ENCODE results near the gene STMN3.

Gene STMN3

DNA sequence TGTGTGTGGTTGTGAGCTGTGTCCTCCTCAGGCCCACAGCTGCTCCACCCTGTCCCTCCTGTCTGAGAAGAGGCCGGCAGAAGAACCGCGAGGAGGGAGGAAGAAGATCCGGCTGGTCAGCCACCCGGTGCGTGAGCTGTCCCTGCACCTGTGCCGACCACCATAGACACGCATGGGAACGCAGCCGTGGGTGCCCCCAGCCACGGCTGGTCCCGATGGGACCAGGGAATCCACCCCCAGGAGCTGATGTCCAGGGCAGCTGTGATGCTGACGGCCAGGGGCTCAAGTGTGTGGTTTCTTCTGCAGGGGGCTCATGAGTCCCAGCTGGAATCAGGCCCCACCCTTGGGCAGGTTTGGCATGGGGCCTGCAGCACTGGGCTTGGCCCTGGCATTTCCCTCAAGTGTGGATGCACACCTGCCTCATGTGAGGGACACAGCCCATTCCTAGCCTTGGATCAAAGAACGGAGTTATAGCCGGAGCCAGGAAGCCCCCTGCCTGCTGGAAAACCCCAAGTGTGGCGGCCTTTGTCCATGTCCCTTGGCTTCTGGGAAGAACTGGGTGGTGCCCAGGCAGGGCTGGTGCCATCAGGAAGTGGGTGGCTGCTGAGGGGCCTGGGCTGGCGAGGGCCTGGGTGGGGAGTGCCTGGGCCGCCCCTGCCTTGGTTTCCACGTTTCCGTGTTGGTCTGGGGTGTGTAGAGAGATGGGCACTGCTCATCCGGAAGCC, 38.6 kb upstream of the STMN3 start:
- Histone ChIP-seq H3K4me3 (ENCODE audit: severe bottlenecking) (no peak overlapping the region), H3K36me3 (ENCODE audit: low read depth) (peaks cover 21% of the 10 kb centered on the region), H3K27ac (ENCODE audit: poor library complexity, severe bottlenecking) (peak overlapping the region; percentile 42), H3K9me3 (ENCODE audit: severe bottlenecking) (no peaks in the 10 kb centered on the region), H3K27me3 (ENCODE audit: insufficient read depth, poor library complexity, severe bottlenecking) (no peaks in the 10 kb centered on the region), H3K4me1 (ENCODE audit: insufficient read depth, poor library complexity, severe bottlenecking) (peaks cover 9% of the 10 kb centered on the region)
- ATAC-seq (ENCODE audit: low read depth) (no peak), DNase-seq (ENCODE audit: low spot score) (no peak)
- TF ChIP-seq, protein P1, sequence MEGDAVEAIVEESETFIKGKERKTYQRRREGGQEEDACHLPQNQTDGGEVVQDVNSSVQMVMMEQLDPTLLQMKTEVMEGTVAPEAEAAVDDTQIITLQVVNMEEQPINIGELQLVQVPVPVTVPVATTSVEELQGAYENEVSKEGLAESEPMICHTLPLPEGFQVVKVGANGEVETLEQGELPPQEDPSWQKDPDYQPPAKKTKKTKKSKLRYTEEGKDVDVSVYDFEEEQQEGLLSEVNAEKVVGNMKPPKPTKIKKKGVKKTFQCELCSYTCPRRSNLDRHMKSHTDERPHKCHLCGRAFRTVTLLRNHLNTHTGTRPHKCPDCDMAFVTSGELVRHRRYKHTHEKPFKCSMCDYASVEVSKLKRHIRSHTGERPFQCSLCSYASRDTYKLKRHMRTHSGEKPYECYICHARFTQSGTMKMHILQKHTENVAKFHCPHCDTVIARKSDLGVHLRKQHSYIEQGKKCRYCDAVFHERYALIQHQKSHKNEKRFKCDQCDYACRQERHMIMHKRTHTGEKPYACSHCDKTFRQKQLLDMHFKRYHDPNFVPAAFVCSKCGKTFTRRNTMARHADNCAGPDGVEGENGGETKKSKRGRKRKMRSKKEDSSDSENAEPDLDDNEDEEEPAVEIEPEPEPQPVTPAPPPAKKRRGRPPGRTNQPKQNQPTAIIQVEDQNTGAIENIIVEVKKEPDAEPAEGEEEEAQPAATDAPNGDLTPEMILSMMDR (IDR thresholded peaks at IDR 0.05; ENCODE audit: poor library complexity, severe bottlenecking), result no peak

DNA sequence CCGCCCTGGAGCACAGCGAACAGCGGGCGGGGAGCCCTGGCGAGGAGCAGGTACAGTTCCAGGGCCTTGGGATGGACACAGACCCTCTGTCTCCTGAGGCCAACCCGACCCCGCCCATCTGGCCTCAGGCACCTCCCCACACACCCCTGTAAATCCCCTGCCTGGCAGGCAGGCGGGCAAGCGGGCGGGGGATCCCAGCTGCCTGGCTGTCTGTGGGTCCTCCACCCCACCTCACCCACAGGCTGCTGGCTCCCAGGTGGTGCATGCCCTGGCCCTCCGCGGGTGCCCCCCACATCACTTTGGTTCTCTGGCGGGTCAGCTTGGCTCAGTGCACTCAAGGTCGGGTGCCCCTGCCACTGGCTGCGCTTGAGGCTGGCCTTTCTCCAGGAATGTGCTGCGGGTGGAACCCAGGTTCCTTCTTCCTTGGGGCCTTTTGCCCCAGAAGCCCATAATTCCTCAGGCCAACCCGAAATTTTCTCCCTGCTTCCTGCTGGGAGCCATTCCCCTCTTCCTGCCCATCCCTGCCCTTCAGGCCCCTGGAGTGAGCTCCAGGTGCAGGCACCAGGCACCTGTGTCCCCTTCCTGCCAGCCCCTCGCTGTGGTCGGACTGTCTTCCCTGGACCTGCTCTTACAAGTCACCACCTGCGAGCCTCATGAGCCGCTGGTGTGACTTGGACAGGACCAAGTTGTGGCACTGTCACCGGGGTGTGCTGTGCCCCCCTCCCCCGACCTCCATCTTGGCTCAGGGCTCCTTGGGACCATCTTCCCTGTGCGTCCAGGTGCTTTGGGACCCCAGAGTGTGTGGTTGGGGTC, 37.9 kb upstream of the STMN3 start:
- H3K27ac ChIP-seq (ENCODE audit: poor library complexity, severe bottlenecking), result peak overlapping the region; percentile 42
- TF ChIP-seq, protein P1 (IDR thresholded peaks at IDR 0.05; ENCODE audit: poor library complexity, severe bottlenecking), result no peak
- ATAC-seq (ENCODE audit: low read depth) (0 out of 3 replicates have a peak, but pooled peaks have one; percentile 0), DNase-seq (ENCODE audit: low spot score) (peak; percentile 88)
- no peak overlapping the region for H3K4me3 ChIP-seq (ENCODE audit: severe bottlenecking)
- H3K36me3 ChIP-seq (ENCODE audit: low read depth), result peaks cover 21% of the 10 kb centered on the region
- no peaks in the 10 kb centered on the region for H3K9me3 ChIP-seq (ENCODE audit: severe bottlenecking)
- no peaks in the 10 kb centered on the region for H3K27me3 ChIP-seq (ENCODE audit: insufficient read depth, poor library complexity, severe bottlenecking)
- peaks cover 15% of the 10 kb centered on the region for H3K4me1 ChIP-seq (ENCODE audit: insufficient read depth, poor library complexity, severe bottlenecking)

DNA sequence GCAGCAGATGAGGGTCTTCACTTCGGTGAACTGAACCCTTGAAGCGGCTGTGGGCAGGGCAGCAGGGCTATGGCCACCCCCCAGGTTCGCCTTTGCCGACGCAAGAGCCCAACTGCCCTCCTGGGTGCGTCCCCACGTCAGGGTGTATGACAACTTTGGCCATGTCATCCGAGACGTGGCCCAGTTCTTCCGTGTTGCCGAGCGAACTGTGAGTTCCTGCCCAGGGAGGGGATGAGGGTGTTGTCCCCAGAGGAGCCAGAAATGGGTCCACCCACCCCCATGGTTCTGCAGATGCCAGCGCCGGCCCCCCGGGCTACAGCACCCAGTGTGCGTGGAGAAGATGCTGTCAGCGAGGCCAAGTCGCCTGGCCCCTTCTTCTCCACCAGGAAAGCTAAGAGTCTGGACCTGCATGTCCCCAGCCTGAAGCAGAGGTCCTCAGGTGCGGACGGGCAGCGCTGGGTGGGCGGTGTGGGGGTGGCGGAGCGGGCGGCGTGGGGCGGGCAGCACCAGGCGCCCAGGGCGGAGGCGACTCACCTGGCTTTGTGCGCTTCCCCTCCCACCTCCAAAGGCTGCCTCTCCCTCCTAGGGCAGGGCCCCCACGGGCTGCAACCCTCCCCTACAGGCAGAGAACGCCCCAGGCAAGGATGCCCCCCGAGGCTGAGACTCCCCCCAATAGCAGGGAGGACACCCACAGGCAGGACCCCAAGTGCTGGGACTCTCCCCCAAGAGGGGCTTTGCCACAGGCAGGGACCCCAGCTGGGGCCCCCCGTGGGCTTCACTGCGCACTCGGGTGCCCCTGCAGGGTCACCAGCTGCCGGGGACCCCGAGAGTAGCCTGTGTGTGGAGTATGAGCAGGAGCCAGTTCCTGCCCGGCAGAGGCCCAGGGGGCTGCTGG, 37.0 kb upstream of the STMN3 start:
- ATAC-seq (ENCODE audit: low read depth) (no peak), DNase-seq (ENCODE audit: low spot score) (peak; percentile 85)
- Histone ChIP-seq H3K4me3 (ENCODE audit: severe bottlenecking) (no peak overlapping the region), H3K36me3 (ENCODE audit: low read depth) (peaks cover 13% of the 10 kb centered on the region), H3K27ac (ENCODE audit: poor library complexity, severe bottlenecking) (peak overlapping the region; percentile 42), H3K4me1 (ENCODE audit: insufficient read depth, poor library complexity, severe bottlenecking) (peaks cover 11% of the 10 kb centered on the region), H3K27me3 (ENCODE audit: insufficient read depth, poor library complexity, severe bottlenecking) (no peaks in the 10 kb centered on the region), H3K9me3 (ENCODE audit: severe bottlenecking) (no peaks in the 10 kb centered on the region)
- TF ChIP-seq, protein P1 (IDR thresholded peaks at IDR 0.05; ENCODE audit: poor library complexity, severe bottlenecking), result no peak

DNA sequence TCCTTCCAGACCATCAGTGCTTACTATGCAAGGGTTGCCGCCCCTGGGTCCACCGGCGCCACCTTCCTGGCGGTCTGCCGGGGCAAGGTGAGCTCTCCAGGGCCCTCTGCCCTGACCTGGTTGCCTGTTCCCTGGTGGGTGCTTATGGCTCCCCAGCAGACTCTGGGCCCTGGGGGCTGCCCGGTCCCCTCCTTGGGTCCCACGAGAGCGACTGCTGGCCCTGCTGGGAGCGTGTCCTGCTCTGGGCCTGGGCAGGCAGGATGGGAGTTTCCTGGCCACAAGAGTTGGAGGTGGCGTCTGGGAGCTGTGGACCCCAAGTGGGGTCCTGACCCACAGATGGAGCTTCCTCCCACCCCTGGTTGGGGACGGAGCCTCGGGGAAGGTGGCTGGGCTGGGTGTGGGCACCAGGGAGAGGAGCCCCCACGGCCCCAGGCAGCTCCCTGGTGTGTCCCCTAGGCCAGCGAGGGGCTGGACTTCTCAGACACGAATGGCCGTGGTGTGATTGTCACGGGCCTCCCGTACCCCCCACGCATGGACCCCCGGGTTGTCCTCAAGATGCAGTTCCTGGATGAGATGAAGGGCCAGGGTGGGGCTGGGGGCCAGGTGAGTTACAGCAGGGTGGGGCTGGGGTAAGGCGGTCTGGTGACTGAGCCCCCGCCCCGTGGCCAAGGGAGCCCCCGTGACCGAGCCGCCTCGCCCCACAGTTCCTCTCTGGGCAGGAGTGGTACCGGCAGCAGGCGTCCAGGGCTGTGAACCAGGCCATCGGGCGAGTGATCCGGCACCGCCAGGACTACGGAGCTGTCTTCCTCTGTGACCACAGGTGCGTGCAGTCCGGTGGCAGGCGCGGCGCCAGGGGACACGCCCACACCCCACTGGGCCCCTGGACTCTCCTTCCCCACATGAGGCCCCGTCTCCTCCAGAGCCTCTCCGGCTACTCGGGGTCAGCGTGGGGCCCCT, 36.1 kb upstream of the STMN3 start:
- peak; percentile 91 for DNase-seq (ENCODE audit: low spot score)
- no peak overlapping the region for H3K27ac ChIP-seq (ENCODE audit: poor library complexity, severe bottlenecking)
- TF ChIP-seq, protein P1 (IDR thresholded peaks at IDR 0.05; ENCODE audit: poor library complexity, severe bottlenecking), result no peak

More for the DNA sequence above, 36.1 kb upstream of the STMN3 start:
- Histone ChIP-seq H3K4me1 (ENCODE audit: insufficient read depth, poor library complexity, severe bottlenecking) (peaks cover 13% of the 10 kb centered on the region), H3K9me3 (ENCODE audit: severe bottlenecking) (no peaks in the 10 kb centered on the region), H3K27me3 (ENCODE audit: insufficient read depth, poor library complexity, severe bottlenecking) (no peaks in the 10 kb centered on the region), H3K36me3 (ENCODE audit: low read depth) (peaks cover 7% of the 10 kb centered on the region), H3K4me3 (ENCODE audit: severe bottlenecking) (no peak overlapping the region)
- ATAC-seq (ENCODE audit: low read depth), result no peak
